NT2/D1 (cell line): ENCODE measurements around the gene EVX1.
A peak's percentile ranks its signal among the peaks of the same experiment; 100 is the strongest.

ENCODE experiments used
- DNase-seq: peaks from one replicate; pipeline ENCODE4 v3.0.0-alpha.2; 2011; ENCODE audit warnings: low read depth, low spot score
- H3K27me3 ChIP-seq: 2 replicates; pipeline ENCODE4 v1.6.0; 2011; ENCODE audit warnings: mild to moderate bottlenecking; ENCODE audit not compliant: insufficient read length, insufficient read depth
- H3K36me3 ChIP-seq: 2 replicates; pipeline ENCODE4 v1.6.1; 2011; ENCODE audit warnings: mild to moderate bottlenecking, low read length, mixed read lengths; ENCODE audit not compliant: insufficient read depth, insufficient read length
- H3K4me1 ChIP-seq: 2 replicates; pipeline ENCODE4 v1.5.1; 2011; ENCODE audit not compliant: insufficient read depth, insufficient read length
- H3K4me3 ChIP-seq: 2 replicates; pipeline ENCODE4 v1.5.1; 2011; ENCODE audit warnings: low read depth; ENCODE audit not compliant: insufficient read length
- H3K9ac ChIP-seq: 2 replicates; pipeline ENCODE4 v1.6.0; 2011; ENCODE audit warnings: low read depth; ENCODE audit not compliant: insufficient read length
- H3K9me3 ChIP-seq: 2 replicates; pipeline ENCODE4 v1.5.1; 2011; ENCODE audit warnings: mild to moderate bottlenecking, low read length; ENCODE audit not compliant: insufficient read depth
- SUZ12 ChIP-seq: IDR thresholded peaks from 2 replicates; pipeline ENCODE4 v1.6.1; 2011; ENCODE audit not compliant: insufficient read length, insufficient read depth; ENCODE audit errors: extremely low read depth
- YY1 ChIP-seq: IDR thresholded peaks from 2 replicates; pipeline ENCODE4 v1.6.1; 2011; ENCODE audit not compliant: insufficient read length, insufficient read depth
- ZNF274 ChIP-seq: IDR thresholded peaks from 2 replicates; pipeline ENCODE4 v1.6.1; 2011; ENCODE audit warnings: mild to moderate bottlenecking, low read depth, low read length

EVX1 gene

GRCh38 chr7:27239387-27240014 is 3.1 kb upstream of the EVX1 start:
- Histone ChIP-seq H3K9me3 (no peaks in the 10 kb centered on the region), H3K27me3 (peaks cover 98% of the 10 kb centered on the region), H3K4me3 (peak overlapping the region; percentile 1), H3K4me1 (peaks cover 31% of the 10 kb centered on the region), H3K36me3 (no peaks in the 10 kb centered on the region), H3K9ac (peak overlapping the region; percentile 8)
- TF ChIP-seq YY1, result no peak
- TF ChIP-seq SUZ12, result no peak
- TF ChIP-seq ZNF274, result no peak
- DNase-seq, result no peak

- H3K4me1 ChIP-seq, result peaks cover 32% of the 10 kb centered on the region
- H3K27me3 ChIP-seq, result peaks cover 98% of the 10 kb centered on the region
- no peaks in the 10 kb centered on the region for H3K9me3 ChIP-seq
- no peak for DNase-seq
- TF ChIP-seq ZNF274, result no peak
- TF ChIP-seq SUZ12, result no peak
- no peak for TF ChIP-seq YY1
- H3K9ac ChIP-seq, result peak overlapping the region; percentile 3
- peak overlapping the region; percentile 1 for H3K4me3 ChIP-seq
- H3K36me3 ChIP-seq, result no peaks in the 10 kb centered on the region
Measured at GRCh38 chr7:27240015-27240731, 2.4 kb upstream of the EVX1 start.

- no peak for DNase-seq
- H3K4me3 ChIP-seq, result no peak overlapping the region
- no peaks in the 10 kb centered on the region for H3K36me3 ChIP-seq
- no peak overlapping the region for H3K9ac ChIP-seq
- H3K27me3 ChIP-seq, result peaks cover 99% of the 10 kb centered on the region
- H3K9me3 ChIP-seq, result no peaks in the 10 kb centered on the region
- H3K4me1 ChIP-seq, result peaks cover 31% of the 10 kb centered on the region
- TF ChIP-seq SUZ12, result peak; percentile 49
- no peak for TF ChIP-seq YY1
Measured at GRCh38 chr7:27241189-27242056, 1.2 kb upstream of the EVX1 start.

- no peak for TF ChIP-seq ZNF274
- TF ChIP-seq YY1, result no peak
- no peak for TF ChIP-seq SUZ12
- Histone ChIP-seq H3K4me3 (no peak overlapping the region), H3K36me3 (no peaks in the 10 kb centered on the region), H3K9ac (no peak overlapping the region), H3K4me1 (peaks cover 31% of the 10 kb centered on the region), H3K27me3 (peaks cover 99% of the 10 kb centered on the region), H3K9me3 (no peaks in the 10 kb centered on the region)
- DNase-seq, result no peak
Measured at GRCh38 chr7:27242154-27242553, 448 bp upstream of the EVX1 start.

- H3K4me1 ChIP-seq, result peaks cover 31% of the 10 kb centered on the region
- DNase-seq, result no peak
- peaks cover 99% of the 10 kb centered on the region for H3K27me3 ChIP-seq
- no peaks in the 10 kb centered on the region for H3K9me3 ChIP-seq
- H3K9ac ChIP-seq, result no peak overlapping the region
- no peaks in the 10 kb centered on the region for H3K36me3 ChIP-seq
- TF ChIP-seq ZNF274, result no peak
- TF ChIP-seq SUZ12, result peak; percentile 68
- no peak for TF ChIP-seq YY1
- peak overlapping the region; percentile 30 for H3K4me3 ChIP-seq
Measured at GRCh38 chr7:27243340-27244163, 950 bp downstream of the EVX1 start.

GRCh38 chr7:27244488-27245123 is 2.0 kb downstream of the EVX1 start:
- H3K27me3 ChIP-seq, result peaks cover 100% of the 10 kb centered on the region
- H3K36me3 ChIP-seq, result no peaks in the 10 kb centered on the region
- no peaks in the 10 kb centered on the region for H3K9me3 ChIP-seq
- H3K4me1 ChIP-seq, result peaks cover 28% of the 10 kb centered on the region
- TF ChIP-seq YY1, result no peak
- TF ChIP-seq ZNF274, result no peak
- no peak for TF ChIP-seq SUZ12
- DNase-seq, result no peak
- H3K4me3 ChIP-seq, result no peak overlapping the region
- H3K9ac ChIP-seq, result no peak overlapping the region
